ENCODE data around the gene TSSC4.
A peak's percentile ranks its signal among the peaks of the same experiment; 100 is the strongest.
"Not testable (repeated sequence)": the region's sequence is repeated elsewhere in the genome, so short reads cannot be mapped to it uniquely, and the experiment has no call there.

The TSSC4 gene

DNA sequence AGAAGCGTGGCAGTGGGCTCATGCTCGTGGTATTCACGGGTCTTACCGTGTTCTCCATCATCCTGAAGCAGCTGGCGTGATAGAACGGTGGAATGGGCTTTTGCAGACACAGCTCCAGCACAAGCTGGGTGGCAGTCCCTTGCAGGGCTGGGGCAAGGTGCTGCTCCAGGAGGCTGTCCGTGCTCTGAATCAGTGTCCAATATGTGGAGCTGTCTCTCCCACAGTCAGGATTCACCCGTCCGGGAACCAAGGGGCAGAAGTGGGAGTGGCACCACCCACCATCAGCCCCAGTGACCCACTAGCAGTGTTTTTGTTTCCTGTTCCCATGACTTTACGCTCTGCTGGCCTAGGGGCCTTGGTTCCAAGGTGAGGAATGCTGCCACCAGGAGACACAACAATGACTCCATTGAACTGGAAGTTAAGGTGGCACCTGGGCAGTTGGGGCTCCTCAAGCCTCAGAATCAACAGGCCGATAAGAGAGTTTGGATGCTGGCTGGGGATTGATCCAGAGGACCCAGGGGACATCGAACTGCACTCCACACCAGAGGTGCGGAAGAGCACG lies 40.4 kb upstream of the TSSC4 start:
- H3K27ac ChIP-seq, result no peak overlapping the region
- no peaks in the 10 kb centered on the region for H3K36me3 ChIP-seq
- H3K4me1 ChIP-seq, result peaks cover 21 to 67% (median 48%) of the 10 kb centered on the region in 10 experiments
- peaks cover 0 to 4% (median 0%) of the 10 kb centered on the region in 11 experiments; a peak in 1 of 22 replicates for H3K9me3 ChIP-seq (replicated peaks in 1 of 11)
- TF ChIP-seq Cebpa-rat (IDR thresholded peaks at IDR 0.05), result no peak
- no peak overlapping the region for H3K4me3 ChIP-seq
- no peak overlapping the region for H3K9ac ChIP-seq
- H3K4me2 ChIP-seq, result peak overlapping the region; percentile 47 to 88 (median 73)
- H3K27me3 ChIP-seq, result no peaks in the 10 kb centered on the region
- no peaks in the 10 kb centered on the region for H4K20me1 ChIP-seq

DNA sequence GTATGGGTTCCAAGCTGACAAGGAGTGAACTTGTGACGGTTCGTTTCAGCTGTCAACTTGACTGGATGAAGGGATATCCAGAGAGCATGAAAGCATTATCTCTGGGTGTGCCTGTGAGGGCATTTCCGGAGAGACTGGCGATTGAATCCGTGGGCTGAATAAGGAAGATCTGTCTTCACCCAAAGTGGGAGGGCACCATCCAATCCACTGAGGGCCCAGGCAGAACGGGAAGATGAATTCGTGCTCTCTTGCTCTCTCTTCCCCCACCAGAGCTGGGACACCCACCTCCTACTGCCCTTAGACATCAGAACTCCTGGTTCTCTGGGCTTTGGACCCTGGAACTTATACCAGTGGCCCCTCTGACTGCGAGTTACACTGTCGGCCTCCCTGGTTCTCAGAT lies 39.0 kb upstream of the TSSC4 start:
- H3K9me3 ChIP-seq (replicated peaks in 1 of 11), result peaks cover 0 to 2% (median 0%) of the 10 kb centered on the region in 11 experiments; a peak in 1 of 22 replicates
- no peak overlapping the region for H3K4me3 ChIP-seq
- H3K27ac ChIP-seq, result no peak overlapping the region
- no peaks in the 10 kb centered on the region for H4K20me1 ChIP-seq
- H3K9ac ChIP-seq, result no peak overlapping the region
- H3K4me2 ChIP-seq, result peak overlapping the region in 7 of 11 experiments; percentile 26 to 88 (median 77); a peak in 12 of 22 replicates
- H3K36me3 ChIP-seq, result no peaks in the 10 kb centered on the region
- TF ChIP-seq Cebpa-rat (IDR thresholded peaks at IDR 0.05), result no peak
- H3K4me1 ChIP-seq, result peaks cover 31 to 82% (median 62%) of the 10 kb centered on the region in 10 experiments
- no peaks in the 10 kb centered on the region for H3K27me3 ChIP-seq

DNA sequence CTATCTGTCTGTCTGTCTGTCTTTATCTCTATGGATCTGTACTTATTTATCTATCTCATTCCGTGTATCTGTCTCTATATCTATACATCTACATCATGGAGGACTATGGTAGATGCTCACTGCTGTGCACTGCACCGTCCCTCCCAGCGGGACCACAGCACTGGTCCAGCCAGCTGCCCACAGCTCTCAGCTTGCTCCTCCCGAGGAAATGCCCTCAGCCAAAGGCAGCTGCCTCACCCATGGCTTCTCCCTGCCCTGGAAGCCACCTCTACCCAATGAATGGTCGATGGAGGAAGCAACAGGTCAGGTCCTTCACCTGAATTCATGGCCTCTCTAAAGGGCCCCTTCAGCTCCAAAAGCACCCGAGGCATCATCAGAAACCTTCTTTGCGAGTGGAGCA lies 38.1 kb upstream of the TSSC4 start:
- no peak overlapping the region for H3K9ac ChIP-seq
- H3K4me3 ChIP-seq, result no peak overlapping the region
- no peaks in the 10 kb centered on the region for H3K36me3 ChIP-seq
- H3K27ac ChIP-seq, result no peak overlapping the region
- H4K20me1 ChIP-seq, result peaks cover 0 to 6% (median 0%) of the 10 kb centered on the region in 11 experiments; a peak in 1 of 22 replicates
- peak overlapping the region in 5 of 11 experiments; percentile 11 to 47 (median 20); a peak in 8 of 22 replicates for H3K4me2 ChIP-seq
- no peaks in the 10 kb centered on the region for H3K27me3 ChIP-seq
- H3K4me1 ChIP-seq, result peaks cover 40 to 90% (median 70%) of the 10 kb centered on the region in 10 experiments
- TF ChIP-seq Cebpa-rat (IDR thresholded peaks at IDR 0.05), result no peak
- no peaks in the 10 kb centered on the region for H3K9me3 ChIP-seq (replicated peaks in 1 of 11)

DNA sequence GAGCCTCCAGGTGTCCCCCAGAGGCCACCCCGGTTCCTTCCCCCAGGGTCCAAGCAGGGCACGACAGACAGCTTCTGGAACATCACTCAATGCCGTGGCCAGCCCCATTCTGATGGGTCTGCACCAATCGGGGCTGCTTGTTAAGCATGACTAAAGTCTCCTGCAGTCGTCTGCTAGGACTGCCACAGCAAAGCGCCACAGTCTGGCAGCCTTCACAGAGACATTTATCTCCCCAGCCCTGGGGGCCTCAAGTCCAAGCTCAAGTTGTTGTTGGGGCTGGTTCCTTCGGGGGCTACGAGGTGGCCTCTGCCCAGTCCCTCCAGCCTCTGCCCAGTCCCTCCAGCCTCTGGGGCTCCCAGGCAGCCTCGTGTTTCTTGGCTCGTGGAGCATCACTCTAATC lies 37.4 kb upstream of the TSSC4 start:
- Histone ChIP-seq H3K9ac (no peak overlapping the region), H4K20me1 (peaks cover 0 to 6% (median 0%) of the 10 kb centered on the region in 11 experiments; a peak in 1 of 22 replicates)

DNA sequence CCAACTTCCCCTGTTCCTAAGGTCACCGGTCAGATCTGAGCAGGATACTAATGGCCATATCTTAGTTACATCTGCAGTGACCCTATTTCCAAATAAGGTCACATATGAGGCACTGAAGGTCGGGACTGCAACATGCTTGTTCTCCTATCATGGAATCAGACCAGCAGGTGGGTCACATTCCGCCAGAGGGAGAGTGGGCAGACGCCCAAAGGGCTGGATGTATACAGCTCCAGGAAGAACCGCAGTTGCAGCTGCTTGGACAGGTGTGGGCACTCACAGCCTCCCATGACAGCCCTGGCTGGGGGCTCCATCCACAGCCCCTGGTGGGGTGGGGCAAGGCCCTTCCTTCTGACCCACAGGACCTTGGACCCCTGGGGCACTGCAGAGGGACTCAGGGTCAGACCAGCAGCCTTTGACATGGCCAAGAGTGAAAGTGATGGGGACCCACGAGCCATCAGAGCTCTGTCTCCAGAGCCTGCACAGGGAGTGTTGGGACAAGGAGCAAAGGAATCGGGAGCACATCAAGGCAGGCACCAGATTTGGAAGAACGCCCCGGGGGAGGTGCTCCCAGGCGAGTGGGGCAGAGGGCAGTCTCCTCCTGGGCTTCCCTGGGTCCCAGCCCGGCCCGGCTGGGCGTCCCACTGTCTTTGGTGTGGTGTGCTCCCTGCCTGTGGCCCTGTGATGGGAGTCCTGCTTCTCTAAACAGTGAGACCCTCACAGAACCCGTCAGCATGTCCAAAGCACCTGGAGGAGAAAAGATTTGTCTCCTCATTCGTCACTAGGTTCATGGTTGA lies 36.8 kb upstream of the TSSC4 start:
- no peak for TF ChIP-seq Cebpa-rat (IDR thresholded peaks at IDR 0.05)
- H3K36me3 ChIP-seq, result no peaks in the 10 kb centered on the region
- no peak overlapping the region for H3K4me3 ChIP-seq
- peaks cover 0 to 7% (median 0%) of the 10 kb centered on the region in 11 experiments; a peak in 1 of 22 replicates for H4K20me1 ChIP-seq
- H3K27ac ChIP-seq, result no peak overlapping the region
- peaks cover 44 to 92% (median 77%) of the 10 kb centered on the region in 10 experiments for H3K4me1 ChIP-seq
- no peak overlapping the region for H3K9ac ChIP-seq
- peak overlapping the region in 4 of 11 experiments; percentile 3 to 46 (median 12); a peak in 2 of 22 replicates for H3K4me2 ChIP-seq
- H3K27me3 ChIP-seq, result no peaks in the 10 kb centered on the region
- no peaks in the 10 kb centered on the region for H3K9me3 ChIP-seq (replicated peaks in 1 of 11)

More for the DNA sequence above, 37.4 kb upstream of the TSSC4 start:
- Histone ChIP-seq H3K27me3 (no peaks in the 10 kb centered on the region), H3K4me3 (no peak overlapping the region), H3K4me2 (peak overlapping the region in 5 of 11 experiments; percentile 11 to 47 (median 20); a peak in 8 of 22 replicates), H3K36me3 (no peaks in the 10 kb centered on the region), H3K4me1 (peaks cover 46 to 92% (median 76%) of the 10 kb centered on the region in 10 experiments), H3K27ac (no peak overlapping the region), H3K9me3 (replicated peaks in 1 of 11) (no peaks in the 10 kb centered on the region)
- TF ChIP-seq Cebpa-rat (IDR thresholded peaks at IDR 0.05), result no peak

DNA sequence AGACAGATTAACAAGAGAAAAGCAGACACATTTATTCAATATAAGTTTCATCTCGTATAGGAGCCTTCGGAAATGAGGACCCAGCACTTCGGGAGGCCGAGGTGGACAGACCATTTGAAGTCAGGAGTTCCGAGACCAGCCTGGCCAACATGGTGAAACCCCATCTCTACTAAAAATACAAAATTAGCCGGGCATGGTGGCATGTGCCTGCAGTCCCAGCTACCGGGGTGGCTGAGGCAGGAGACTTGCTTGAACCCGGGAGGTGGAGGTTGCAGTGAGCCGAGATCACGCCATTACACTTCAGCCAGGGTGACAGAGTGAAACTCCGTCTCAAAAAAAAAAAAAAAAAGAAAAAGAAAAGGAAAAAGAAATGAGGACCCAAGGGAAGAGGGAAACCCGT lies 36.2 kb upstream of the TSSC4 start:
- not testable (repeated sequence) for H4K20me1 ChIP-seq, H3K36me3 ChIP-seq, H3K27me3 ChIP-seq

DNA sequence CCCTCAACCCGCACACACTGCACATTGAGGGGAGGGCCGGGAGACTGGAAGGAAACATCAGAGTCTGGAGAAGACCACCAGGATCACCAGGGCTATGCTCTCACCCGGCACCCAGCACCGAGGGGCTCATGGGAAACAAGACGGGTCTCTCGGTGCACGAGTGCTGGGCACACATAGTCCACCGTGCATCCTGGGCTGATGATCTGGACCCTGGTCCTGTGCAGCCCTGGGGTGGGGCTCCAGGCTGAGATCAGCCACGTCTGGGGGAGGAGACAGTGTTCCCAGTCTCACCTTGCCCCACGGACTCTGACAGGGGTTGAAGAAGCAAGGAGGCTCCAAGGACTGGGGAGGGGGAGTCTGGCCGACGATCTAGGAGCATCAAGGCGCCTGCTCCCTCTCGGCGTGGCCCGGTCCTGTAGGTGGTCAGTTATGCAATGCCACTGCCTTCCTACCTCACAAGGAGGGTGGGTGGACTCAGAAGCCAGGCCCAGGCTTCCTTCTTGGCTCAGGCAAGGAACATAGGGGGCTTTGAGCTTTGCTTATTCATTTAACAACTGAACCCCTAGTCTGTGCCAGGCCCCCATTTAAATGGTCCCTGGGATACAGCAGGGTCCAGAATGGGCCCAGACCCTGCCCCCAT lies 34.9 kb upstream of the TSSC4 start:
- Histone ChIP-seq H3K9me3 (replicated peaks in 1 of 11) (0 out of 22 replicates have a peak, but pooled peaks cover 0 to 1% (median 0%) of the 10 kb centered on the region in 11 experiments), H3K27ac (peak overlapping the region in 5 of 11 experiments; percentile 27 to 72 (median 40); a peak in 9 of 22 replicates), H3K36me3 (no peaks in the 10 kb centered on the region), H3K4me3 (peak overlapping the region in 3 of 10 experiments; percentile 23 to 35 (median 23); a peak in 3 of 20 replicates), H3K27me3 (no peaks in the 10 kb centered on the region), H3K4me1 (peaks cover 28 to 84% (median 61%) of the 10 kb centered on the region in 10 experiments), H3K4me2 (peak overlapping the region; percentile 71 to 99 (median 91)), H3K9ac (peak overlapping the region in 10 of 11 experiments; percentile 0 to 64 (median 41); a peak in 12 of 22 replicates), H4K20me1 (peaks cover 0 to 7% (median 0%) of the 10 kb centered on the region in 11 experiments; a peak in 1 of 22 replicates)
- no peak for TF ChIP-seq Cebpa-rat (IDR thresholded peaks at IDR 0.05)

More for the DNA sequence above, 36.2 kb upstream of the TSSC4 start:
- H3K9me3 ChIP-seq (replicated peaks in 1 of 11); H3K27ac ChIP-seq; H3K9ac ChIP-seq; H3K4me3 ChIP-seq: not testable (repeated sequence)
- peak overlapping the region in 6 of 11 experiments; percentile 91 to 99 (median 96); a peak in 8 of 22 replicates for H3K4me2 ChIP-seq
- peaks cover 41 to 92% (median 74%) of the 10 kb centered on the region in 10 experiments for H3K4me1 ChIP-seq

DNA sequence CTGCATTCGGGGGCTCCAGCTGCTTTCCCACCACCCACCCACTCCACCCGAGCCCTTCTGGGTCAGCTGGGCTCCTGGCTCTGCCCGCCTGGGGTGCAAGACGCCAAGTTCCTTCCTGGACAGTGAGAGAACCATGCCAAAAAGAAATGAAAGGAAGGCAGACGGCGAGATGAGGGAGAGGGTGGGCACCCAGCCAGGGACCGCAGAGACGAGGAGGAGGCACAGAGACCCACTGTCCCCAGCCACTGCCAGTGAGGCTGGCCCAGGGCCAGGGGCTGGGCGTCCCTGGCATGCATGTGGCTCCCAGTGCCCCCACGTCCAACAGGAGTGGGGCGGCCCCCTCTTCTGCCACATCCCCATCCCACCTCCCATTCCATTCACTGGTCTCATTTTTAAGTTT lies 34.3 kb upstream of the TSSC4 start:
- H3K4me3 ChIP-seq, result peak overlapping the region in 4 of 10 experiments; percentile 23 to 35 (median 29); a peak in 3 of 20 replicates
- H3K4me1 ChIP-seq, result peaks cover 25 to 78% (median 56%) of the 10 kb centered on the region in 10 experiments
- TF ChIP-seq Cebpa-rat (IDR thresholded peaks at IDR 0.05), result no peak
- H3K9me3 ChIP-seq (replicated peaks in 1 of 11), result peaks cover 0 to 7% (median 0%) of the 10 kb centered on the region in 11 experiments; a peak in 1 of 22 replicates
- no peaks in the 10 kb centered on the region for H3K27me3 ChIP-seq
- H3K4me2 ChIP-seq, result peak overlapping the region; percentile 71 to 99 (median 91)
- peak overlapping the region in 6 of 11 experiments; percentile 27 to 72 (median 44); a peak in 9 of 22 replicates for H3K27ac ChIP-seq
- peaks cover 0 to 7% (median 0%) of the 10 kb centered on the region in 11 experiments; a peak in 1 of 22 replicates for H4K20me1 ChIP-seq
- H3K9ac ChIP-seq, result peak overlapping the region in 10 of 11 experiments; percentile 0 to 64 (median 41); a peak in 12 of 22 replicates
- H3K36me3 ChIP-seq, result no peaks in the 10 kb centered on the region

Measured in BLaER1 treated with 17β-estradiol and CSF1 and Interleukin-3, amounts not matched to agents 10 nM and 100 nM (cell line).